Panc1 (cell line): ENCODE data around the gene DHCR7. TPM values are rescaled to one million over a fixed set of nuclear protein-coding genes. Genes with fewer than 3 reads are reported as not detected.

Source experiments
- ATAC-seq: fragments of 200-7000 bp; cut with Tn5 transposase; 2 replicates; pipeline ENCODE4 v1.9.1; 2020; ENCODE audit warnings: mild to moderate bottlenecking, moderate library complexity
- BruUV-seq: library from RNA; stranded (reverse); fragments of 400-500 nt; replicated peaks from 2 replicates; lab custom pipeline; 2021; lab: Mats Ljungman, UMichigan
- CTCF ChIA-PET: fragments of 300-600 bp; sonication (Branson Sonifier 250); formaldehyde crosslinking; loops from one replicate; lab custom pipeline; 2022; ENCODE audit warnings: antibody characterized with exemption; lab: Charles Lee
- POLR2A ChIA-PET: fragments of 300-600 bp; sonication (Branson Sonifier 250); formaldehyde crosslinking; loops from one replicate; lab custom pipeline; 2022; ENCODE audit warnings: antibody characterized with exemption; lab: Charles Lee
- DNase-seq: peaks from one replicate; pipeline ENCODE4 v3.0.0-alpha.2; 2010; ENCODE audit warnings: low read depth, low spot score
- H3K27ac ChIP-seq: 2 replicates; pipeline ENCODE4 v1.5.1; 2011; ENCODE audit warnings: mild to moderate bottlenecking, low read length, inconsistent platforms
- H3K27me3 ChIP-seq: fragments of 200-500 bp; sonication (Bioruptor generic); 2 replicates; pipeline ENCODE4 v1.6.0; 2014; ENCODE audit warnings: low read length, inconsistent platforms; ENCODE audit not compliant: control insufficient read depth, insufficient read depth
- H3K36me3 ChIP-seq: fragments of 200-500 bp; sonication (Bioruptor generic); 2 replicates; pipeline ENCODE4 v1.5.1; 2014; ENCODE audit warnings: inconsistent platforms, mild to moderate bottlenecking, low read length, moderate library complexity; ENCODE audit not compliant: control insufficient read depth, insufficient read depth
- H3K4me1 ChIP-seq: 2 replicates; pipeline ENCODE4 v1.5.1; 2011; ENCODE audit warnings: inconsistent platforms, mild to moderate bottlenecking, low read length, moderate library complexity; ENCODE audit not compliant: control insufficient read depth, insufficient read depth
- H3K4me3 ChIP-seq, 2 experiments: 2 replicates each; pipeline ENCODE4 v1.5.1; 2011 to 2012; ENCODE audit warnings: low read depth in 2 of 2, low read length in 2 of 2, mild to moderate bottlenecking in 2 of 2, inconsistent platforms in 1 of 2, moderate library complexity in 1 of 2
- H3K9me3 ChIP-seq: fragments of 200-500 bp; sonication (Bioruptor generic); 2 replicates; pipeline ENCODE4 v1.5.1; 2014; ENCODE audit warnings: low read depth, mild to moderate bottlenecking, inconsistent platforms, low read length, moderate library complexity; ENCODE audit not compliant: control insufficient read depth, insufficient read depth
- CTCF ChIP-seq: fragments of 450-650 bp; IDR thresholded peaks from 2 replicates; pipeline ENCODE4 v1.5.1; 2017; ENCODE audit warnings: mild to moderate bottlenecking
- POLR2AphosphoS5 ChIP-seq: IDR thresholded peaks from 2 replicates; pipeline ENCODE4 v1.6.1; 2012; ENCODE audit warnings: mild to moderate bottlenecking, low read depth, low read length, moderate library complexity
- REST ChIP-seq, 2 experiments: IDR thresholded peaks; 2 replicates each; pipeline ENCODE4 v1.6.1; 2011 to 2012; ENCODE audit warnings: low read depth in 2 of 2, control low read depth in 1 of 2, low read length in 1 of 2, mild to moderate bottlenecking in 1 of 2, moderate library complexity in 1 of 2; ENCODE audit not compliant: insufficient read depth in 1 of 2
- SIN3A ChIP-seq: IDR thresholded peaks from 2 replicates; pipeline ENCODE4 v1.6.1; 2012; ENCODE audit warnings: low read depth, mild to moderate bottlenecking, low read length, moderate library complexity, borderline replicate concordance; ENCODE audit not compliant: insufficient read depth
- TCF7L2 ChIP-seq: IDR thresholded peaks from 2 replicates; pipeline ENCODE4 v1.6.1; 2011; ENCODE audit warnings: mild to moderate bottlenecking, low read depth, low read length, inconsistent platforms
- in situ Hi-C: cut with HindIII; loops from 2 replicates; pipeline ENCODE4 v1.10.0; 2016; ENCODE audit warnings: low sequenced_read_pairs, low pct_unique_long_range_greater_than_20kb
- intact Hi-C: fragments of 100-400 bp; cut with micrococcal nuclease; formaldehyde crosslinking; loops from one replicate; pipeline ENCODE4 v1.10.0; 2022; ENCODE audit not compliant: unreplicated experiment
- total RNA-seq: library from RNA; stranded (reverse); gene quantifications from one replicate; pipeline ENCODE4 v1.2.1, GENCODE V29; 2021; ENCODE audit not compliant: unreplicated experiment

Gene DHCR7
- total RNA-seq, 1 experiment from 2014 or later: 356 TPM

GRCh38 chr11:71395263-71395560, 53.0 kb downstream of the DHCR7 start:
- in situ Hi-C loops: no loop called here
- peaks cover 23% of the 10 kb centered on the region for H3K27me3 ChIP-seq
- ATAC-seq (no peak), DNase-seq (no peak)
- intact Hi-C loops: no loop called here
- no peaks in the 10 kb centered on the region for H3K36me3 ChIP-seq
- CTCF ChIA-PET: interaction anchor here (0.7 kb wide), 1 partner anchor 12 kb away, joined by 5 read pairs; no protein-coding TSS in a partner anchor
- no peaks in the 10 kb centered on the region for H3K9me3 ChIP-seq
- H3K4me1 ChIP-seq: no peaks in the 10 kb centered on the region
- TF ChIP-seq CTCF (no peak), POLR2AphosphoS5 (no peak), SIN3A (no peak), TCF7L2 (no peak), REST (IDR thresholded peaks at IDR 0.05; ENCODE audit: insufficient read depth in 1 of 2, low read depth in 2 of 2, low read length in 1 of 2) (no peak)
- H3K4me3 ChIP-seq: no peak overlapping the region
- no TSS peak for BruUV-seq
- POLR2A ChIA-PET: no interaction called here
- no peak overlapping the region for H3K27ac ChIP-seq

- Histone ChIP-seq H3K27ac (no peak overlapping the region), H3K9me3 (no peaks in the 10 kb centered on the region), H3K36me3 (no peaks in the 10 kb centered on the region), H3K27me3 (peaks cover 41% of the 10 kb centered on the region), H3K4me1 (no peaks in the 10 kb centered on the region), H3K4me3 (no peak overlapping the region)
- ATAC-seq (no peak), DNase-seq (no peak)
- CTCF ChIA-PET: no interaction called here
- in situ Hi-C loops: no loop called here
- TF ChIP-seq SIN3A: no peak
- TF ChIP-seq TCF7L2: no peak
- no peak for TF ChIP-seq REST (IDR thresholded peaks at IDR 0.05; ENCODE audit: insufficient read depth in 1 of 2, low read depth in 2 of 2, low read length in 1 of 2)
- no peak for TF ChIP-seq POLR2AphosphoS5
- TF ChIP-seq CTCF: no peak
- intact Hi-C loops: no loop called here
- POLR2A ChIA-PET: interaction anchor here (0.6 kb wide), 1 partner anchor 50 kb away, joined by 3 read pairs; no protein-coding TSS in a partner anchor
- BruUV-seq: no TSS peak
These were observed 54.9 kb downstream of the DHCR7 start for GRCh38 chr11:71393283-71393682.
